Amniotic stem cell (primary cell): ENCODE measurements around the gene KLF17.

Experiments
- DNase-seq: peaks from one replicate; lab custom pipeline; 2025; lab: John Stamatoyannopoulos, UW

Gene KLF17

DNA sequence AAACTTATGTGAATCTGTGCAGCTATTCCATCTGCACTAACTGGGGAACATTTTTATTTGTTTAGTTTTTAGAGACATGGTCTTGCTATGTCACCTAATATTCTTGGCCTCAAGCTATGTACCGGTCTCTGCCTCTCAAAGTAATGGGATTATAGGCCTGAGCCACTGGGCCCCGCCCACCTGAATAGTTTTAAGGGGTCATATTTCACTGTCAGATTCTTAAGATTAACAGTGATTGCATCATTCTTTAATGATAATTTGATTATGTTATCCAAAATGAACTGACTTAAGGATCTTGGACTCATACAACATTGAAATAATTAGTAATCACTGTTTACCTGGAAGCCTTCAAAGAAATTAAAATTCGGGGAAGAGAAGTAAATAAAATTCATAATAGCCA is 35.4 kb downstream of the KLF17 start:
- no peak for DNase-seq

DNA sequence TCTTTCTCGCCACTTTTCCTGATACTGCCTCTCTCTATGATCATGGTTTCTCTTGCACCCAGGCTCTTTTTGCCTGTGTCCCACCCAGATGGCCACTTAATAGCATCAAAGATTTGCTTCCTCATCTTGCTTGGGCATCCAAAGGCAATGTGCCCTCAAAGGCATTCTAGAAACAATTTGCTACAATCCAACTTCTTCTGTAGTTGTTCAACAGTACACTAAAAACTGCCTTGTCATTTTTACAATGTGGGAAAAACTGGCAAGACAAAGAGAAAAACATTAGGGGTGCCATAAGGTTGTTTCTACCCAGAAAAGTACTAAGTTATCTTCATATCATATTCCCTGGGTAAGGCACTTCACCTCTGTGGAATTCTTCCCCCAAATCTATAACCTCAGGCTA is 39.3 kb downstream of the KLF17 start:
- no peak for DNase-seq

DNA sequence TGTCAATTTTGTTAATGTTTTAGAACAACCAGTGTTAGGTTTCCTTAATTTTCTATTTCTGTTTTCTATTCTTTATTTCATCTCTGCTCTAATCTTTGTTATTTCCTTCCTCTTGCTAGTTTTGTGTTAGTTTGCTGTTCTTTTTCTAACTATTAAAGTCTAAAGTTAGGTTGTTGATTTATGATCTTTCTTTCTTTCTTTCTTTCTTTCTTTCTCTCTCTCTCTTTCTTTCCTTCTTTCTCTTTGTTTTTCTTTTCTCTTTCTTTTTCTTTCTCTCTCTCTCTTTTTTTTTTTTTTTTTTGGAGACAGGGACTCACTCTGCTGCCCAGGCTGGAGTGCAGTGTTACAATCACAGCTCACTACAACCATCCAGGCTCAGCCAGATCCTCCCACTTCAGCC is 40.2 kb downstream of the KLF17 start:
- DNase-seq = no peak

DNA sequence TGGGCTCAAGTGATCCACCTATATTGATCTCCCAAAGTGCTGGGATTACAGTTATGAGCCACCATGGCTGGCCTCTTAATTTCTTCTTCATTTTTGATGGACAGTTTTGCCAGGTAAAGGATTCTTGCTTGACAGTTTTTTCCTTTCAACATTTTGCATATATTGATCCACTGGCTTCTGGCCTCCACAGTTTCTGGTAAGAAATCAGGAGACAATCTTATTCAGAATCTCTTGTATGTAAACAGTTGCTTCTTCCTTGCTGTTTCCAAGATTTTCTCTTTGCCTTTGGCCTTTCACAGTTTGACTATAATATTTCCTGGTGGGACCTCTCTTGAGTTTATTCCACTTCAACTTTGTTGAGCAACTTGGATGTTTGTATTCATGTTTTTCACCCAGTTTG is 42.9 kb downstream of the KLF17 start:
- DNase-seq = no peak

DNA sequence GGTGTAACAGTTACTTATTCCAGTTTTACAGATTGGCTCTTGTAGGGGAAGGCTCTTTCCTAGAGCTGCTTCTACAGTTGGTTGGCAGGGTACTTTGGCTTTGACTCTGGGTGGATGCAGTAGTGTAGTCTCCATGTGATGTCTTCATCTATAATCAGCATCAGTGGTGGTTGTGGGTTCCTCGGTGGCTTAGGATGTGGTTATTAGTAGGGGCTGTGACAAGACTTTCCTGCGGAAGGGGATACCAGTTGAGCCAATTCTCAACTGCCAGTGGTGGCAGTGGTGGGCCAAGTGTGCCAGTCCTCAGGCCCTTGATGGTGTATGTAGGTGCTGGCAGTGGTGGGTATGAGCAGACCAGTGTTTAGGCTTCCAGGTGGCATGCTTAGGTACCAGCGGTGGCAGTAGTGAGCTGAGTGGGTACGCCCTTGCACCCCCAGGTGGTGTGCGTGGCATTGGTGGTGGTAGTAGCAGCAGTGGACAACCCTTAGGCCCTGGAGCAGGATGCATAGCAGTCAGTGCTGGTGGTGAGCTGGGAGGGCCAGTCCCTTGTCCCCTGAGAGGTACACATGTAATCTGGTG is 50.0 kb downstream of the KLF17 start:
- DNase-seq = no peak

DNA sequence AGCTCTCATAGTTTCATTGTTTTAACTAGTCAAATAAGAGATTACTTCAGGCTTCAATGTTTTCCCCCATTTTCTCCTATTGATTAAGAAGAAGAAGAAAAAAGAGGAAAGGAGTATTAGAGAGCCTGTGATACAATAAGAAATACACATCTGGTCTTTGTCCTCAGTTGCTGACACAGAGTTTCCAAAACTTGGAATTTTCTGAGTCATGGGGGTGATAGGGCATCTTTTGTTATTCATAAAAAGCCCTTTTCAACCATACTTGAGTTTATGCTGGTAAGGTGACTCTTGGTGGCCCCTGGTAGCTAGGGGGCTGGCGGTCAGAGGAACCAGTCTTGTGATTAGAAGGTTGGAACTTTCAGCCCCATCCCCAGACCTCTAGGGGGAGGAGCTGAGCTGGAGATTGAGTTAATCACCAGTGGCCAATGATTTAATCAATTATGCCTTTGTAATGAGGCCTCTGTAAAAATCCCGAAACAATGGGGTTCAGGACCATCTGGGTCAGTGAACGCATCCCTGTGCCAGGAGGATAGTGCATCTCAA is 51.7 kb downstream of the KLF17 start:
- no peak for DNase-seq

DNA sequence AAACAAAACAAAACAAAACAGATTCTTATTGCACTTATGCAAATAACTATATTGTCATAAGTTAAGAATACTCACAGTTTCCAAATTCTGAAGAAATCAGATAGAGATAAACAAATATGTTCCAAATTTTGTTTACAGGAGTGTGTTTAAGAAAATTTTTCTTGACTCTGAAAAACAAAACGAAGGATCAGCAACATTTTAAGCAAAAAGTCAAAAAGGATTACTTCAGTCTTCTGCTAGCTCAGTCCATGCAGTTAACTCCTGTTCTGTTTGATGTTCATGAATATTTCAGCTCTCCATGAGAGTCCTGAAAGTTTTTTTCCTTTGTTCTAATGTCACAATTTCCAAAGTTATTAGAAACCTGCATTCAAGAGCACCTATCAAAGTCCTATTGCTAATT is 56.0 kb downstream of the KLF17 start:
- no peak for DNase-seq
